ENCODE results near the gene UBFD1.

DNA sequence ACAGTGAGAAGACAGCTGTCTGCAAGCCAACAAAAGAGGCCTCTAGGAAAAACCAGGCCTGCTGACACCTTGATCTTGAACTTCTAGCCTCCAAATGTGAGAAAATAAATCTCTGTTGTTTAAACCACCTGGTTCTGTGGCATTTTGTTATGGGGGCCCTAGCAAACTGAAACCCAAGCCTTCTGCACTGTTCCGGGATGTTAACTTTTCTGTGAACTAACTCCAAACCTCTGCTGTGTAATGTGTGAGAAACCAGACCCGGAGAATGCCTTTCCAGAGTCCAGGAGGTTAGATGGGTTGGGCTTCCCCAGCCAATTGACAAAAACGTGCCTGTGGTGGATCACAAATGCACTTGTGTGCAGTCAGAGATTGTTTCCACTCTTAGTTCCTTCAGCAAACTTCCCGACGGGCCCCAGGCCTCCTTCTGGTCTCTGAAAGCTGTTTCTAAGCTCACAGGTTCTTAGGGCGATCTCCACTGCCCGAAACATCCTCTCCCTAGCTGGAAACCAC is 33.6 kb upstream of the UBFD1 start:
- TF ChIP-seq CTCF (IDR thresholded peaks at IDR 0.05) (no peak), POLR2A (IDR thresholded peaks at IDR 0.05) (no peak)
